Fibroblast of skin of left quadriceps (primary cell): ENCODE measurements around the gene POTEF.
A peak's percentile ranks its signal among the peaks of the same experiment; 100 is the strongest.
"Not testable (repeated sequence)": the region's sequence is repeated elsewhere in the genome, so short reads cannot be mapped to it uniquely, and the experiment has no call there.

ENCODE experiments used
- DNase-seq, 2 experiments: peaks; one replicate each; pipeline ENCODE4 v3.0.0-alpha.2; 2013; ENCODE audit warnings: low read depth in 2 of 2

POTEF gene

GRCh38 chr2:130129120-130129829 lies at the start of gene POTEF:
Gene POTEF, minus strand, starts transcription at chr2:130129222. Its CDS starts 8,707 bp downstream, at chr2:130120515.
- not testable (repeated sequence) for DNase-seq

- DNase-seq = not testable (repeated sequence)
Measured at GRCh38 chr2:130174866-130175265, 45.8 kb upstream of the POTEF start.

- DNase-seq = no peak
Measured at GRCh38 chr2:130169896-130170295, 40.9 kb upstream of the POTEF start.

GRCh38 chr2:130169163-130169562 lies 40.1 kb upstream of the POTEF start:
- not testable (repeated sequence) for DNase-seq

GRCh38 chr2:130166611-130167010 lies 37.6 kb upstream of the POTEF start:
- DNase-seq = not testable (repeated sequence)

- no peak for DNase-seq
Measured at GRCh38 chr2:130165293-130166016, 36.4 kb upstream of the POTEF start.

GRCh38 chr2:130162968-130163367 lies 33.9 kb upstream of the POTEF start:
- DNase-seq = no peak

- not testable (repeated sequence) for DNase-seq
Measured at GRCh38 chr2:130162486-130162885, 33.5 kb upstream of the POTEF start.

GRCh38 chr2:130160838-130161705 lies 32.0 kb upstream of the POTEF start:
- not testable (repeated sequence) for DNase-seq

- no peak for DNase-seq
Measured at GRCh38 chr2:130160131-130160530, 31.1 kb upstream of the POTEF start.

GRCh38 chr2:130159376-130159775 lies 30.4 kb upstream of the POTEF start:
- not testable (repeated sequence) for DNase-seq

- no peak for DNase-seq
Measured at GRCh38 chr2:130158631-130159030, 29.6 kb upstream of the POTEF start.

- DNase-seq = not testable (repeated sequence)
Measured at GRCh38 chr2:130157825-130158514, 28.9 kb upstream of the POTEF start.

GRCh38 chr2:130157354-130157753 lies 28.3 kb upstream of the POTEF start:
- not testable (repeated sequence) for DNase-seq

- no peak for DNase-seq
Measured at GRCh38 chr2:130156624-130157004, 27.6 kb upstream of the POTEF start.

- DNase-seq = peak; percentile 6 to 7
Measured at GRCh38 chr2:130155956-130156623, 27.1 kb upstream of the POTEF start.

- DNase-seq = no peak
Measured at GRCh38 chr2:130154773-130155765, 26.0 kb upstream of the POTEF start.

- not testable (repeated sequence) for DNase-seq
Measured at GRCh38 chr2:130154423-130154770, 25.4 kb upstream of the POTEF start.

- DNase-seq = not testable (repeated sequence)
Measured at GRCh38 chr2:130153721-130154422, 24.9 kb upstream of the POTEF start.
